Stimulated activated CD8-positive, alpha-beta memory T cell treated with anti-CD3 and anti-CD28 coated beads, Interleukin-15, amount 100 ng/mL, for 24 hours (primary cell): ENCODE data around the gene SLC4A4.

Source experiments
- DNase-seq: peaks from one replicate; pipeline ENCODE4 v3.0.0-alpha.2; 2020; ENCODE audit warnings: low read depth

SLC4A4 gene

GRCh38 chr4:71602289-71602900 is 263.6 kb downstream of the SLC4A4 start:
- no peak for DNase-seq

- no peak for DNase-seq
Measured at GRCh38 chr4:71604785-71605184, 266.0 kb downstream of the SLC4A4 start.

- no peak for DNase-seq
Measured at GRCh38 chr4:71607109-71607508, 268.3 kb downstream of the SLC4A4 start.

- no peak for DNase-seq
Measured at GRCh38 chr4:71607780-71608677, 269.2 kb downstream of the SLC4A4 start.

GRCh38 chr4:71608678-71609071 is 269.9 kb downstream of the SLC4A4 start:
- DNase-seq = no peak

- DNase-seq = no peak
Measured at GRCh38 chr4:71609167-71609566, 270.3 kb downstream of the SLC4A4 start.

- no peak for DNase-seq
Measured at GRCh38 chr4:71609651-71610050, 270.8 kb downstream of the SLC4A4 start.

GRCh38 chr4:71614621-71615020 is 275.8 kb downstream of the SLC4A4 start:
- DNase-seq = no peak

- DNase-seq = no peak
Measured at GRCh38 chr4:71616168-71616811, 277.5 kb downstream of the SLC4A4 start.
